HepG2 (cell line): ENCODE measurements around the gene USP5. TPM values are rescaled to one million over a fixed set of nuclear protein-coding genes. Genes with fewer than 3 reads are reported as not detected.

ENCODE experiments used
- AKAP8 ChIP-seq: sonication (generic); formaldehyde crosslinking; IDR thresholded peaks from 2 replicates; pipeline ENCODE4 v1.5.1; 2020; ENCODE audit warnings: mild to moderate bottlenecking, missing genetic modification reagents
- GTF3A ChIP-seq: sonication (generic); formaldehyde crosslinking; conservative IDR thresholded peaks from 2 replicates; pipeline ENCODE4 v1.4.0; 2020; ENCODE audit warnings: mild to moderate bottlenecking, missing genetic modification reagents
- HMGA1 ChIP-seq: sonication (generic); formaldehyde crosslinking; conservative IDR thresholded peaks from 2 replicates; pipeline ENCODE4 v1.4.0; 2020; ENCODE audit warnings: missing genetic modification reagents
- MIER3 ChIP-seq: IDR thresholded peaks from 2 replicates; pipeline ENCODE4 v1.6.1; 2016; ENCODE audit warnings: missing compliant biosample characterization, borderline replicate concordance
- PHF21A ChIP-seq: sonication (generic); formaldehyde crosslinking; IDR thresholded peaks from 2 replicates; pipeline ENCODE4 v1.5.0; 2020; ENCODE audit warnings: mild to moderate bottlenecking, missing genetic modification reagents
- SMAD3 ChIP-seq: sonication (generic); formaldehyde crosslinking; IDR thresholded peaks from 2 replicates; pipeline ENCODE4 v1.4.0; 2020; ENCODE audit warnings: missing genetic modification reagents
- SP4 ChIP-seq: sonication (generic); formaldehyde crosslinking; IDR thresholded peaks from 2 replicates; pipeline ENCODE4 v1.8.1; 2023; ENCODE audit warnings: mild to moderate bottlenecking, missing genetic modification reagents
- ZFX ChIP-seq: sonication (generic); formaldehyde crosslinking; IDR thresholded peaks from 2 replicates; pipeline ENCODE4 v1.4.0; 2020; ENCODE audit warnings: mild to moderate bottlenecking, low read depth, missing genetic modification reagents, moderate library complexity
- ZNF253 ChIP-seq: sonication (generic); formaldehyde crosslinking; IDR thresholded peaks from 2 replicates; pipeline ENCODE4 v1.8.0; 2022; ENCODE audit warnings: mild to moderate bottlenecking, missing genetic modification reagents, borderline replicate concordance
- ZNF331 ChIP-seq: sonication (generic); formaldehyde crosslinking; IDR thresholded peaks from 2 replicates; pipeline ENCODE4 v1.4.0; 2020; ENCODE audit warnings: missing genetic modification reagents
- ZNF430 ChIP-seq: sonication (generic); formaldehyde crosslinking; IDR thresholded peaks from 2 replicates; pipeline ENCODE4 v1.9.0; 2021; ENCODE audit warnings: mild to moderate bottlenecking, missing genetic modification reagents
- ZNF501 ChIP-seq: sonication (generic); formaldehyde crosslinking; IDR thresholded peaks from 2 replicates; pipeline ENCODE4 v1.5.1; 2020; ENCODE audit warnings: mild to moderate bottlenecking, moderate library complexity, missing genetic modification reagents
- ZNF605 ChIP-seq: sonication (generic); formaldehyde crosslinking; IDR thresholded peaks from 2 replicates; pipeline ENCODE4 v1.8.0; 2022; ENCODE audit warnings: mild to moderate bottlenecking, missing genetic modification reagents
- polyA plus RNA-seq, 8 experiments: library from polyadenylated mRNA; depleted of rRNA in 3 of 8; stranded (reverse) in 7 of 8; unstranded in 1 of 8; fragments of >200 nt; fragmentation: Illumina TruSeq in 4 of 8; extraction: Trizol in 4 of 8; gene quantifications; 2 replicates each; pipeline versions ENCODE4 v1.2.1 to v1.2.3, GENCODE V29; 2011 to 2016; ENCODE audit warnings: low read depth in 4 of 8, missing spikeins in 1 of 8, mixed read lengths in 1 of 8; ENCODE audit not compliant: insufficient read depth in 1 of 8
- total RNA-seq, 5 experiments: library from RNA; depleted of rRNA; stranded (reverse); fragments of >200 nt; fragmentation: Illumina TruSeq; extraction: Trizol; gene quantifications; 2 replicates each; pipeline ENCODE4 v1.2.3, GENCODE V29; 2016; ENCODE audit warnings: low read depth in 1 of 5
- TF ChIP-seq, protein P1 (sequence below): sonication (generic); formaldehyde crosslinking; IDR thresholded peaks from 2 replicates; pipeline ENCODE4 v1.5.1; 2020; ENCODE audit warnings: mild to moderate bottlenecking, missing genetic modification reagents, borderline replicate concordance
- TF ChIP-seq, protein P2 (sequence below): sonication (generic); formaldehyde crosslinking; IDR thresholded peaks from 2 replicates; pipeline ENCODE4 v1.5.0; 2020; ENCODE audit warnings: mild to moderate bottlenecking, missing genetic modification reagents, borderline replicate concordance
- TF ChIP-seq, protein P3 (sequence below): sonication (generic); formaldehyde crosslinking; IDR thresholded peaks from 2 replicates; pipeline ENCODE4 v1.4.0; 2020; ENCODE audit warnings: missing genetic modification reagents, mild to moderate bottlenecking, borderline replicate concordance
- TF ChIP-seq, protein P4 (sequence below): IDR thresholded peaks from 2 replicates; pipeline ENCODE4 v1.6.1; 2012; ENCODE audit warnings: low read depth, low read length, improper control_type of control experiment
- TF ChIP-seq, protein P5 (sequence below): sonication (generic); formaldehyde crosslinking; IDR thresholded peaks from 2 replicates; pipeline ENCODE4 v1.4.0; 2020; ENCODE audit warnings: mild to moderate bottlenecking, missing genetic modification reagents

USP5 gene
- total and polyA plus RNA-seq, 2 of the 13 experiments (the other 11 are each of a cell fraction or from before 2014, with no cell fraction given), result 39.6 to 56.0 TPM

DNA sequence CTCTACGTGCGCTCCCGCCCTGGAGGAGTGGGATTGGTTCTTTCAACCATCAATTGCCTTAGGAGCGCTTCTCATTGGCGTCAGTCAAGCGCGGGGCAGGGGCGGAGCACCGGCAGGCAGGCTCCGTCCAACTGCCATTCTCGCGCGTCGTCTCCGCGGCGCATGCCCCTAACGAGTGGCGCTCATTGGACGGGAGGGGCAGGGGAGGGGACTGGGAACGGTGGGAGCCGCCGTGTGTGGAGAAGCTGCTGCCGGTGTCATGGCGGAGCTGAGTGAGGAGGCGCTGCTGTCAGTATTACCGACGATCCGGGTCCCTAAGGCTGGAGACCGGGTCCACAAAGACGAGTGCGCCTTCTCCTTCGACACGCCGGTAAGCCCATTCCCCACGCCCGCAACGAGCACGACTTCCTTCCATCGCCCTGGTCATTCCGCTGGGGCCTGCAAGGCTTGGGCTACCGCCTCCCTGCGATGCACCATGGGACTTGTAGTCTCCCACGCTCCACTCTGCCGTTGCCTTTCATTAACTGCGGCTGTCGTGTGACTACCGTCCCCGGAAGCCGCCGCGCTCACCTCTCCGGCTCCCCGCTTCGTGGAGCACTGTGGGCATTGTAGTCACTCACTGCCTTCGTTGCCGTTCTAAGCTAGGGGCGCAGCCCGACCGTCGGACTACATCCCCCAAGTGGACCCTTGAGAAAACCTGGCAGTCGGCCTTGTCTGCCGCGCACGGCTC is at the start of gene USP5 (continued):
- TF ChIP-seq GTF3A (CRISPR knock-in tag), result no peak
- no peak for TF ChIP-seq ZNF605 (CRISPR knock-in tag)
- no peak for TF ChIP-seq AKAP8 (CRISPR knock-in tag)
- TF ChIP-seq ZNF430 (CRISPR knock-in tag), result no peak
- no peak for TF ChIP-seq SMAD3 (CRISPR knock-in tag)
- 0 out of 2 replicates have a peak, but pooled peaks have one; percentile 17 for TF ChIP-seq MIER3
- 0 out of 2 replicates have a peak, but pooled peaks have one; percentile 23 for TF ChIP-seq ZNF331 (CRISPR knock-in tag)
- TF ChIP-seq SP4 (CRISPR knock-in tag), result peak; percentile 75
- TF ChIP-seq, protein P1, sequence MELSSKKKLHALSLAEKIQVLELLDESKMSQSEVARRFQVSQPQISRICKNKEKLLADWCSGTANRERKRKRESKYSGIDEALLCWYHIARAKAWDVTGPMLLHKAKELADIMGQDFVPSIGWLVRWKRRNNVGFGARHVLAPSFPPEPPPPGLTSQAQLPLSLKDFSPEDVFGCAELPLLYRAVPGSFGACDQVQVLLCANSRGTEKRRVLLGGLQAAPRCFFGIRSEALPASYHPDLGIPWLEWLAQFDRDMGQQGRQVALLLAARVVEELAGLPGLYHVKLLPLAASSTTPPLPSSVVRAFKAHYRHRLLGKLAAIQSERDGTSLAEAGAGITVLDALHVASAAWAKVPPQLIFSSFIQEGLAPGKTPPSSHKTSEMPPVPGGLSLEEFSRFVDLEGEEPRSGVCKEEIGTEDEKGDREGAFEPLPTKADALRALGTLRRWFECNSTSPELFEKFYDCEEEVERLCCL (CRISPR knock-in tag), result no peak
- no peak for TF ChIP-seq HMGA1
- TF ChIP-seq, protein P2, sequence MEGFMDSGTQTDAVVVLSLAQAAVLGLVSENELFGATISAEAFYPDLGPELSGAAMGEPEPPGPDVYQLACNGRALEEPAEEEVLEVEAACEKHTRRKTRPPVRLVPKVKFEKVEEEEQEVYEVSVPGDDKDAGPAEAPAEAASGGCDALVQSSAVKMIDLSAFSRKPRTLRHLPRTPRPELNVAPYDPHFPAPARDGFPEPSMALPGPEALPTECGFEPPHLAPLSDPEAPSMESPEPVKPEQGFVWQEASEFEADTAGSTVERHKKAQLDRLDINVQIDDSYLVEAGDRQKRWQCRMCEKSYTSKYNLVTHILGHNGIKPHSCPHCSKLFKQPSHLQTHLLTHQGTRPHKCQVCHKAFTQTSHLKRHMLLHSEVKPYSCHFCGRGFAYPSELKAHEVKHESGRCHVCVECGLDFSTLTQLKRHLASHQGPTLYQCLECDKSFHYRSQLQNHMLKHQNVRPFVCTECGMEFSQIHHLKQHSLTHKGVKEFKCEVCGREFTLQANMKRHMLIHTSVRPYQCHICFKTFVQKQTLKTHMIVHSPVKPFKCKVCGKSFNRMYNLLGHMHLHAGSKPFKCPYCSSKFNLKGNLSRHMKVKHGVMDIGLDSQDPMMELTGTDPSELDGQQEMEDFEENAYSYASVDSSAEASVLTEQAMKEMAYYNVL (CRISPR knock-in tag), result peak; percentile 75; the same call in 1 of the 2 replicates
- TF ChIP-seq PHF21A (CRISPR knock-in tag), result no peak; the same call in 1 of the 2 replicates
- peak; percentile 99 for TF ChIP-seq ZFX (CRISPR knock-in tag)
- TF ChIP-seq, protein P3, sequence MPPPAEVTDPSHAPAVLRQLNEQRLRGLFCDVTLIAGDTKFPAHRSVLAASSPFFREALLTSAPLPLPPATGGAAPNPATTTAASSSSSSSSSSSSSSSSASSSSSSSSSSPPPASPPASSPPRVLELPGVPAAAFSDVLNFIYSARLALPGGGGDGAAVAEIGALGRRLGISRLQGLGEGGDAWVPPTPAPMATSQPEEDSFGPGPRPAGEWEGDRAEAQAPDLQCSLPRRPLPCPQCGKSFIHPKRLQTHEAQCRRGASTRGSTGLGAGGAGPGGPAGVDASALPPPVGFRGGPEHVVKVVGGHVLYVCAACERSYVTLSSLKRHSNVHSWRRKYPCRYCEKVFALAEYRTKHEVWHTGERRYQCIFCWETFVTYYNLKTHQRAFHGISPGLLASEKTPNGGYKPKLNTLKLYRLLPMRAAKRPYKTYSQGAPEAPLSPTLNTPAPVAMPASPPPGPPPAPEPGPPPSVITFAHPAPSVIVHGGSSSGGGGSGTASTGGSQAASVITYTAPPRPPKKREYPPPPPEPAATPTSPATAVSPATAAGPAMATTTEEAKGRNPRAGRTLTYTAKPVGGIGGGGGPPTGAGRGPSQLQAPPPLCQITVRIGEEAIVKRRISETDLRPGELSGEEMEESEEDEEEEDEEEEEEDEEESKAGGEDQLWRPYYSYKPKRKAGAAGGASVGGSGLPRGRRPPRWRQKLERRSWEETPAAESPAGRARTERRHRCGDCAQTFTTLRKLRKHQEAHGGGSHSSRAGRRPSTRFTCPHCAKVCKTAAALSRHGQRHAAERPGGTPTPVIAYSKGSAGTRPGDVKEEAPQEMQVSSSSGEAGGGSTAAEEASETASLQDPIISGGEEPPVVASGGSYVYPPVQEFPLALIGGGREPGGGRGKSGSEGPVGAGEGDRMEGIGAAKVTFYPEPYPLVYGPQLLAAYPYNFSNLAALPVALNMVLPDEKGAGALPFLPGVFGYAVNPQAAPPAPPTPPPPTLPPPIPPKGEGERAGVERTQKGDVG (CRISPR knock-in tag), result no peak
- TF ChIP-seq ZNF501 (CRISPR knock-in tag), result peak; percentile 86
- TF ChIP-seq, protein P4, sequence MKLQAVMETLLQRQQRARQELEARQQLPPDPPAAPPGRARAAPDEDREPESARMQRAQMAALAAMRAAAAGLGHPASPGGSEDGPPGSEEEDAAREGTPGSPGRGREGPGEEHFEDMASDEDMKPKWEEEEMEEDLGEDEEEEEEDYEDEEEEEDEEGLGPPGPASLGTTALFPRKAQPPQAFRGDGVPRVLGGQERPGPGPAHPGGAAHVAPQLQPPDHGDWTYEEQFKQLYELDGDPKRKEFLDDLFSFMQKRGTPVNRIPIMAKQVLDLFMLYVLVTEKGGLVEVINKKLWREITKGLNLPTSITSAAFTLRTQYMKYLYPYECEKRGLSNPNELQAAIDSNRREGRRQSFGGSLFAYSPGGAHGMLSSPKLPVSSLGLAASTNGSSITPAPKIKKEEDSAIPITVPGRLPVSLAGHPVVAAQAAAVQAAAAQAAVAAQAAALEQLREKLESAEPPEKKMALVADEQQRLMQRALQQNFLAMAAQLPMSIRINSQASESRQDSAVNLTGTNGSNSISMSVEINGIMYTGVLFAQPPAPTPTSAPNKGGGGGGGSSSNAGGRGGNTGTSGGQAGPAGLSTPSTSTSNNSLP, result no peak
- TF ChIP-seq, protein P5, sequence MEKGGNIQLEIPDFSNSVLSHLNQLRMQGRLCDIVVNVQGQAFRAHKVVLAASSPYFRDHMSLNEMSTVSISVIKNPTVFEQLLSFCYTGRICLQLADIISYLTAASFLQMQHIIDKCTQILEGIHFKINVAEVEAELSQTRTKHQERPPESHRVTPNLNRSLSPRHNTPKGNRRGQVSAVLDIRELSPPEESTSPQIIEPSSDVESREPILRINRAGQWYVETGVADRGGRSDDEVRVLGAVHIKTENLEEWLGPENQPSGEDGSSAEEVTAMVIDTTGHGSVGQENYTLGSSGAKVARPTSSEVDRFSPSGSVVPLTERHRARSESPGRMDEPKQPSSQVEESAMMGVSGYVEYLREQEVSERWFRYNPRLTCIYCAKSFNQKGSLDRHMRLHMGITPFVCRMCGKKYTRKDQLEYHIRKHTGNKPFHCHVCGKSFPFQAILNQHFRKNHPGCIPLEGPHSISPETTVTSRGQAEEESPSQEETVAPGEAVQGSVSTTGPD (CRISPR knock-in tag), result 0 out of 2 replicates have a peak, but pooled peaks have one; percentile 49
- no peak for TF ChIP-seq ZNF253 (CRISPR knock-in tag)
